Measurements from ENCODE around the gene DGLUCY.
"Not testable (repeated sequence)": the region's sequence is repeated elsewhere in the genome, so short reads cannot be mapped to it uniquely, and the experiment has no call there.

Gene DGLUCY

DNA sequence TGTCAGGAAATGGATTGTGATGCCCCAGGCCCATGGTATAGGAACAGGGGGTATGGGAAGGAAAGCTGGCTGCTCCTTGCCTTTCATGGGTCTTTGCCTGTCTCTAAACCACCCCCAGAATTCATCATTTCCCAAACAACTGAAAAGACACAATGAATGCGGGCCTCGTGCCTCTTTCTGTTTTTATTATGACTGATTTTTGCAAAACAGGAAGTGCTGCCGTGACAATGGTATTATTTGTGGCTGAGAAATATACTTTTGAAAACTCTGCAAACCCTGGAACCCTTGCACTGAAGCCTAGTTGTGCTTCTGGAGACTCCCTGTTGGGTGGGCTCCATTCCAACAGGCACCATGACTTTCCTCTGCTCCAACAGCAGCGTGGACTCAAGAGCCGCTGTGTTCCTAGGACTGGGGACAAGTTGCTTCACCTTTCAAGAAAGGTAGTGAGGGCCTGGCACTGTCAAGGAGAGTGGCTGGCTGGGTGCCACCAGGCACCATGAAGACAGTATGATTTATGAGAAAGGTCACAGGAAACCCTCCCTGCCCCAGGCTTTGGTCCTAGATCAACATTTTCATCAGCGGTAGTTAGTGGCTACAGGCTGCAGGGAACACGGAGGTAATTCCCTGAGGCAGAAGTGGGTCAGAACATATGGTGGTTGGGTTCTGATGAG is 4.8 kb upstream of the DGLUCY start:
- no peak for FAIRE-seq

DNA sequence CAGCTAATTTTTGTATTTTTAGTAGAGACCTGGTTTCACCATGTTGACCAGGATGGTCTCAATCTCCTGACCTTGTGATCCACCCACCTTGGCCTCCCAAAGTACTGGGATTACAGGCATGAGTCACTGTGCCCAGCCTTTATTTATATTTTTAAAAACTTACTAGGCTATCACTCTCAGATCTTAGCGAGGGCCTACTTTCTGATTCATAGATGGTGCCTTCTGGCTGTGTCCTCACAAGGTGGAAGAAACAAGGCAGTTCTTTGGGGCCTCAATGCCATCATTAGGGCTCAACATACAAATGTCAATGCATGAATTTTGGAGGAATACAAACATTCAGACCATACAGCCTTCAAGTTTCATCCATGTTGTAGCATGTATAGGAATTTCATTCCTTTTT is 2.4 kb upstream of the DGLUCY start:
- no peak for FAIRE-seq

DNA sequence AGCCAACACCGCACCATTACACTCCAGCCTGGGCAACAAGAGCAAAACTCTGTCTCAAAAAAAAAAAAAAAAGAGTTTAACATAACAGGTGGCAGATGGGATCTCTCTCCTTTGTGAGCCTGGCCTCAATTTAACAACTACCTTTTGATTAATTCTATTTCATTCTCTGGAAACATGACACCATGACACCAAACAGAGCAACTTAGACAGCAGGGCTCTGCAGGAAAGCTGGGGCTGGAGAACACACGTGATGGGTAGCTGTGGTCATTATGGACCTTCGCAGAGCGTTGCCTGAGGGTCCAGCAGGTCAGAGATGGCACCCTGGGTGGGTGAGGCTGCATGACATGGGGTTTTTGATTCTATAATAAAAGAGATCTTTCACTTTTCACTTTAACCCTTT is 1.7 kb upstream of the DGLUCY start:
- FAIRE-seq, result no peak

DNA sequence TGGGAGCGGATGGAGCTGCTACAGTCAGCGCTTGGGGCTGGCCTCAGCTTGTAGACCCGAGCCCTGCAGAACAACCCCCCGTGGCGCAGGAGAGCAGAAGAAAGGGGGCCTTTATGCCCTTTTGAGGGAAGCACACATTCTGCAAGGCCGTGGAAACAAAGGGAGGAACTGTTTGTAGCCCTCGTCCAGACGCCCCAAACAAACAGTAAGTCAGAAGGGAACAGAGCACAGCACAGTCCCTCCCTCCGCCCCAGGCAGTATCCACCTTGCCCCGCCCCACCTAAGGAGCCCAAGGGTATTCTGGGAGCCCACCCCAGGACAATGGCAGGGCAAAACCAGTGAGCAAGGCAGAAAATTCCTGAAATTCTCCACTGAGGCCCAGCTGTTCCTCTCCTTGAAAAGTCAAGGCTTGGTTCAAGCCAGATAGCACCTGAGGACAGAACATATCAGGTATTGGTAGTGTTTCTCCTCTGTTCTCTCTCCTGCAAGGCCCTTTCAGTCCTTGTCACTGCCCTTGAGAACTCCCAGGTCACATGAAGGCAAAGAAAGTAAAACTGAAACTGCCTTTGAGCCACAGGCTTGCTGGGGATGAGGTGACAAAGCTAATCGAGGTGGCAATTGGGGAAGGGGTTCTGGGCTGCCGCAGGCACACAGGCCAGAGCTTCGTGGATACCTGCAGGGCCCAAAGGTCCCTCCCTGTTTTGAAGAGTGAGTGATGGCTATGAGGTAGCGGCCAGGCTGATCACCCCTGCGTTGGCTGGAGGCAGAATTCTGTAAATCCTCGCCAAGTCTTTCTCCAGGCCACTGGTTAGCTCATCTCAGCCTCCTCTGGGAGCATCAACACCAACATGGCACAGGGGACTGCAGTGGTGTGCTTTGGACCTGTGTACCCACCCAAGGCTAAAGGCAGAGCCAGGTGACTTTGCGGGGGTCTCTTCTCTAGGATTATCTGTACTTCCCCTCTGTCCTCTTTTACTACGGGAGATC is 499 bp downstream of the DGLUCY start:
- FAIRE-seq, result no peak

DNA sequence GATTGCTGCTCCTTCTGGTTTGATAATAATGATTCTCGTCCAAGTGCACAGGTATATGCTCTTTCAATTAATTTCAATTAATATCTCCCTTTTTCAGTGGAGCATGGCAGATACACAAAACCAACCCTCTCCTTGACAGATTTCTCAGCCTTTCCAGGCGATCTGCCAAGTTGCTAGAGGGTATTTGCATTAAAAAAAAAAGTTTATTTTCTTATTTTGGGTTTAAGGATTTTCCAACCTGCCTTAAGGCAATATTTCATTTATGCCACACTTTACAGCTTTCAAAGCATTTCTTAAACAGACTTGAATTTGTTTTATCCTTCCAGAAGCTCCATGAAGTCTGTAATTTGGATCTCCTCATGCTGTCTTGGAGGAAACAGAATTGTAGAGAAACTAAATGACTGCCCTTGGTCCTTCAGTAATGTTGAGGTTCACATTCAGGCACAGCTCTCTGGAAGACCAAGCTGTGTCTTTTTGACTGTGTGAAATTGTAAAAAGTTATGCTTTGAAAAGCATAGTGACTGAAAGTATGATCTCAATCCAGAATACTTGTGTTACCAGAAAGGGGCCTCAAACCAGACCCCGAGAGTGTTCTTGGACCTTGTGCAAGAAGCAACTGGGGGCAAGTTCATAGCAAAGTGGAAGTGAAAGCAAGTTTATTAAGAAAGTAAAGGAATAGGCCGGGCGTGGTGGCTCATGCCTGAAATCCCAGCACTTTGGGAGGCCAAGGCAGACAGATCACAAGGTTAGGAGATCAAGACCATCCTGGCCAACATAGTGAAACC is 2.3 kb downstream of the DGLUCY start:
- no peak for FAIRE-seq

DNA sequence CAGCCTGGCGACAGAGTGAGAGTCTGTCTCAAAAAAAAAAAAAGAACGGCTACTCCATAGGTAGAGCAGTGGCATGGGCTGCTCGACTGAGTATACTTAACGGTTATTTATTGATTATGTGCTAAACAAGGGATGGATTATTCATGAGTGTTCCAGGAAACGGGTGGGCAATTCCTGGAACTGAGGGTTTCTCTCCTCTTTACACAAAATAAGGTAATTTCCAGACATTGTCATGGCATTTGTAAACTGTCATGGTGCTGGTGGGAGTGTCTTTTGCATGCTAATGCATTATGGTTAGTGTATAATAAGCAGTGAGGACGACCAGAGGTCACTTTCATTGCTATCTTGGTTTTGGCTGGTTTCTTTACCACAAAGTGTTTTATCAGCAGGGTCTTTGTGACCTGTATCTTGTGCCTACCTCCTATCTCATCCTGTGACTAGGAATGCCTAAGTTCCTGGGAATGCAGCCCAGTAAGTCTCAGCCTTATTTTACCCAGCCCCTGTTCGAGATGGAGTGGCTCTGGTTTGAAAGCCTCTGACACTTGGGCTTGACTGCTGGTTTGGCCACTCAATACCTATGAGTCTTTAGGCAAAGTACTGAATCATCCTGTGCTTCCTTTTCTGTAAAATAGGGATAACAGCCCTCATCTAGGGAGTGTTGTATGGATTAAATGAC is 3.2 kb downstream of the DGLUCY start:
- FAIRE-seq, result no peak

DNA sequence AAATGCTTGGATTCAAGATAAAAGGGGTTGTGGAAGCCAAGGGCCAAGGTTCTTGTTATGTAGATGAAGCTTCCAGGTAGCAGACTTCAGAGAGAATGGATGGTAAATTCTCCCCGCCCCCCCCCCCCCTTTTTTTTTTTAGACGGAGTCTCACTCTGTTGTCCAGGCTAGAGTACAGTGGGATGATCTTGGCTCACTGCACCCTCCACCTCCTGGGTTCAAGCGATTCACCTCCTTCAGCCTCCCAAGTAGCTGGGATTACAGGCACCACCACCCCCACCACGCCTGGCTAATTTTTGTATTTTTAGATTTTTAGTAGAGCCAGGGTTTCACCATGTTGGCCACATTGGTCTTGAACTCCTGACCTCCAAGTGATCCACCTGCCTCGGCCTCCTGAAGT is 4.1 kb downstream of the DGLUCY start:
- FAIRE-seq, result no peak

DNA sequence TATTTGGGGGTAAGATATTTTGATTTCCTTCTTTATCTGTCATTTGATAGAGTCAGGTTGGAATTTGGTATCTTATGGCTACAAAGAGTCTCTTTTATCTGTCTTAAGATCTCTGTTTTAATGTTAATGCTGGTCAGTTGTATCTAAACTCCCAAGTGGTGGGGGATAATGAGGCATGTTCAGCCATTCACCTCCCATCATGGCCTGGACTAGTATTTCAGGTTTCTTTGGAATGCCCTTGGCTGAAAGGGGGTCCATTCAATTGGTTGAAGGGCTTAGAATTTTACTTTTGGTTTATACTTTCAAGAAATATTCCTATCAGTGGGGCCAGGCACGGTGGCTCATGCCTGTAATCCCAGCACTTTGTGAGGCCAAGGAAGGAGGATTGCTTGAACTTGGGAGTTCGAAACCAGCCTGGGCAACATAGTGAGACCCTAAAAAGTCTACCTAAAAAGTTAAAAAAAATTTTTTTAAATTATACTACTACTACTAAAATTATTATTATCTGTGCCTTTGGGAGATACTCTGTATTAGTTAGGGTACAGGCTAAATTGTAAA is 4.7 kb downstream of the DGLUCY start:
- no peak for FAIRE-seq

DNA sequence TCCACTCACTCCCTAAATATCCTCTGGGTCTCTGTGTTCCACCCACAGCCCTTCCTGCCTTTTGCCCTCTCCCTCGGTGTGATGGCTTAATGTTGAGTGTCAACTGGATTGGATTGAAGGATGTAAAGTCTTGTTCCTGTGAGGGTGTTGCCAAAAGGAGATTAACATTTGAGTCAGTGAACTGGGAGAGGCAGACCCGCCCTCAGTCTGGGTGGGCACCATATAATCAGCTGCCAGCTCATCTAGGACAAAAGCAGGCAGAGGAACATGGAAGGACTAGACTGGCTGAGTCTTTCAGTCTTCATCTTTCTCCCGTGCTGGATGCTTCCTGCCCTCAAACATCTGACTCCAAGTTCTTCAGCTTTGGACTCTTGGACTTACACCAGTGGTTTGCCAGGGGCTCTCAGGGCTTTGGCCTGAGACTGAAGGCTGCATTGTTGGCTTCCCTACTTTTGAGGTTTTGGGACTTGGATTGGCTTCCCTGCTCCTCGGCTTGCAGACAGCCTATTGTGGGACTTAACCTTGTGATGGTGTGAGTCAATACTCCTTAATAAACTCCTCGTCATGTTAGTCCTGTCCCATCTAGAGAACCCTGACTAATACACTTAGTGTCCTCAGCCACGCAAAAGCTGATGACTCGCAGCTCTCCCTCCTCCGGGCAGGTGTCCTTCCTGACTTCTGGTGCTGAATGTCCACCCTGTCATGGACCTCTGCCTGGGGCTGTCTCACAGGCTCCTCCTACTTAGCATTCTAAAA is 5.9 kb downstream of the DGLUCY start:
- FAIRE-seq, result no peak

DNA sequence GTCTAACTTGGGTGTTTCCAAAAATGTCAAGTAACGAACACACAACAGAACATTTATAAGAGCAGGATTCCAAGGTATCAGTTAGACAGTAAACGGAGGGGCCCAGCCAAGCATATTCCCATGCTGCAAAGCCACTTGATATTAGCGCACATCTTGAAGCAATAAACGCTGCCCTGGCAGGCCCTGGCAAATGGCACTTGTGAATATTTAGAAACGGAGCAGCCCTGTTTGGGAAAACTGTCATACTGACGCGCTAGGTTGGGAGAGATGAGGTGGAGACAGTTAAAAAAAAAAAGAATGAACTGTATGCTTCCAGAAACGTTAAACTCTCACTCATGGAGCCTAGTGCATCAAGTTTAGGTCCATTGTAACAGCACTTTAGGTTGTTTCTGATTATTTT is 9.3 kb downstream of the DGLUCY start:
- FAIRE-seq, result no peak

DNA sequence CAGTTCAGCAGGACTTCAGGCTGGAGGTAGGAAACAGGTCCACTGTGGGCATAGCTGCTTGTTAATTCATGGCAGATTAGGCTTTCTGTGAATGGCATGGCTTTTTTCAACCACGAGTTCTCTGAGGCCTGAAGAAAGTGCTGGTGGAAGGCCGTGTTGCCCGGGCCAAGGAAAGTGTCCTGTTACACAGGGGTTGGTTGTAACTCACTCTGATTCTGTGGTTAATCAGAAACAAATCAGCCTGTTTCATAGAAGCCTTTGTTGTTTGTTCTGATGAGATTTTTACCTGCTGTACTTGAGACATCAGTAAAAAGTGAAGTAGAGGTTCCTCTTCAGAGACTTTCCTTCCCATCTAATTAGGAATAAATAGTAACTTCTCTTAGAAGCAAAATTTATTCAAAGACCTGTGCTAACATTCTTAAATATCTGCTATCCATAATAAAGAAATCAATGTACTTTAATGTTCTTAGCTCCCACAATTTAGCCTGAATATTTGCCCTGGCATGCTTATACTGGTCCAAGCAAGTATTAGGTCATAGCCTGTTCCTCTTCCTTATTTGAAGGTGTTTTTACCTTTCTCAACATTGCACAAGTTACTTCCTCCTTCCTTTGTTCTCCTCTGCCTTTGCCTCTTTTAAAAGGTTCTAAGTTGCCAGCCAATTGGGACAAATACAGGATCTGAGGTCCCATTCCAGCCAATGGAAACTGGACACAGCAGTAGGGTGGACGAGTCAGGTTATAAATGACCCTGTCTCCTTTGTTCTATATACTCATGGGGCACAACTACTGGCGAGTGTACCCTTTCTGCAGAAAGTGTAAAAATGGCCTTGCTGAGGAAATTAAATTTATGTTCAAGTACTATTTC is 10.8 kb downstream of the DGLUCY start:
- not testable (repeated sequence) for FAIRE-seq

DNA sequence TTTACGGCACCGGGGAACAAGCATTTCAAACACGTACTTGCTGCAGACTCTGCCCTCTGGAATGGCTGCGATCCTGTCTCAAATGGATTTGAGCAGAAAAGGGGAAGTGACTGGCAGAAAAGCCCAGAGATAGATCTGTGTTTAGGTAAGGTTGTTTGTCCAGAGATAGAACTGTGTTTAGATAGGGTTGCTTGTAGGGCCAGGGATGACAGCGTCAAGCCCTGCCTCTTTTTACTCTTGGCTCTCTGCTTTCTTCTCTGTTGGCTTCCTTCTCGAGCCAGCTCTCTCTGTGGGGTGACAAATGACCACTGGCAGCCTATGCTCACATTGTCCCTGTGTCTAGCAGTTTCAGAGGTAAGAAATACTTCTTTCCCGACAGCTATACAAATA is 11.4 kb downstream of the DGLUCY start:
- no peak for FAIRE-seq

DNA sequence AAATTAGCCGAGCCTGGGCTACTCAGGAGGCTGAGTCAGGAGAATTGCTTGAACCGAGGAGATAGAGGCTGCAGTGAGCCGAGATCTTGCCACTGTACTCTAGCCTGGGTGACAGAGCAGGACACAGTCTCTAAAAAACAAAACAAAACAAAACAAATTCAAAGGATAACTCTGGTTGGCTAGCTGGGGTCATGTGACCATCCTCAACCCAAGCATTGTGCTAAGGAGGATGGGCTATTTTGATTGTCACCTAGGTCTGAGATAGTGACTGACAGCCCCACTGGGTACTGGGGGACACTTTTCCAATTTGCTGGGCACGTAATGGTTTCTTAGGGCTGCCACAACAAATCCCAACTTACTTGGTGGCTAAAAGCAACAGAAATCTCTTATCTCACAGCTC is 11.9 kb downstream of the DGLUCY start:
- no peak for FAIRE-seq

DNA sequence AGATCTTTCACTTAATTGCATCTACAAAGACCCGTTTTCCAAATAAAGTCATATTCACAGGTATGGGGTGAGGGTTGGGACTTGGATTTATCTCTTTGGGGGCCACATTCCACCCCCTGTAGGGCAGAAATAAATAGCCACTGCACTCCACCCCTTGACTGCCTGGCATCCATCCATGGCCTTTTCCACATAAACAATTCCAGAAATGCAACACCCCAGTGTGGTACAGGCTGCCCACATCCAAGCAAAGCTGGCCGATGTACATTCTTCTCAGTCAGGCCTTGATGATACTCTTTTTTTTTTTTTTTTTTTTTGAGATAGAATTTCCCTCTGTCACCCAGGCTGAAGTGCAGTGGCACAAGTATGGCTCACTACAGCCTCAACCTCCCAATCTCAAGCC is 12.9 kb downstream of the DGLUCY start:
- no peak for FAIRE-seq

DNA sequence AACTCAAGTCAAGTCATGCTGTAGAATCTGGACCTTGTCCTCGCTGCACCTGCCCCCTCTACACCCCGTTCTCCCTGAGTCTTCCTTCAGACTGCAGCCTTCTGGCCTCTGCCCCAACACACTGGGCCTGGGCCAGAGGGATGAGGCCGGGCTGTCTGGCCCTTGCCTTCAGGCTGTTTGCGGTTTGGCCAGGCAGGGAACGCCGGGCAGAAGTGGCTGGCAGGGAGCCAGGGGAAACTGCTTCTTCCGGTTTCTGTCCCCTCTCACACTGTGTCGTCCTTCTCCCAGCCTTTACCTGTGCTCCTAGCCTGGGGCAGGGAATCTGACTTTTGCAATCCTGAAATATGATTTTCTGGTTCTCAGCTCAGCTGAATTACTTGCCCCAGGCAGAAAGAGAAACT is 13.5 kb downstream of the DGLUCY start:
- FAIRE-seq, result no peak

DNA sequence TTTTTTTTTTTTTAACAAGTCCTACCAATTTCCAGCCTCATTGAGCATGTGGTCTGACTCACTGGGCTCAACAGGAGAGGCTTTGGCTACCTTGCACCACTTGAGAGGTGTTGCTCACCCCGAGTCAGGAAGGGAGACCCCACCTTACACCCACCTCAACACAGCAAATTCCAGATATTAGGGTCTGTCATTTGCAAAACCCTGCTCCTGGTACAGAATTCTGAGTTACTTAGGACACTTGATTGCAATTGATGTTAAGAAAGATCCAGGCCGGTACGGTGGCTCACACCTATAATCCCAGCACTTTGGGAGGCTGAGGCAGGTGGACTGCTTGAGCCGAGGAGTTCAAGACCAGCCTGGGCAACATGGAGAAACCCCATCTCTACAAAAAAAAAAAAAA is 14.1 kb downstream of the DGLUCY start:
- FAIRE-seq, result no peak

DNA sequence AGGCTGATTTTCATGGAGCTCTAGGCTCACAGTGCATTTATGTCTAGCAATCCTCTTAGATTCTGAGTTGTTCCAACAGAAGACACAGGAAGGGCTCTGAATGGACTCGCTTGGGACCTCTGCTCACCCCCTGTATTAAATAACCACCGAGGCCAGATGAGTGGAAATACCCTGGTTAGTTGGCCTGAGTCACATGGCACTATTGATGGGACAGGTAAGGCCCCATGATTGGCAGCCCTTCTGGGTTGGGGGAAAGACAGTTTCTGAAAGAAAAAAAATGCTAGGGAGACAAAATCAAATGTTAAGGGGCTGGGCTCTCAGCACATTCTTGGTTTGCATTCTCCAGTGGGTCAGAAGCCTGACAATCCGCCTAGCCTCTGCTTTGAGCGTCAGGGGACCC is 14.8 kb downstream of the DGLUCY start:
- FAIRE-seq, result no peak

DNA sequence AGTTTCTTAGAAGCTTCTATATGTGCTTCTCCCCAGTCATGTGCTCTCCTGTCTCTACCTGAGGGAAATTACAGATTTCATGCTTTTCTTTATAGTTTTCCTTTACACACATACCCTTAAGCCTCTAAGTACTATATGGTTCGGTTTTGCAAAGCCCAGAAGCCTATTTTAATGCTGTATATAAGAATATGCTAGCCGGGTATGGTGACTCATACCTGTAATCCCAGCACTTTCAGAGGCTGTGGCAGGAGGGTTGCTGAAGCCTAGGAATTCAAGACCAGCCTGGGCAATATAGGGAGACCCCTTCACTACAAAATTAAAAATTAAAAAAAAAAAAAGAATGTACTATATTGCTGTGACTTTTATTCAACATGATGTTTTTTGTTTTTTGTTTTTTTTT is 15.4 kb downstream of the DGLUCY start:
- FAIRE-seq, result no peak

DNA sequence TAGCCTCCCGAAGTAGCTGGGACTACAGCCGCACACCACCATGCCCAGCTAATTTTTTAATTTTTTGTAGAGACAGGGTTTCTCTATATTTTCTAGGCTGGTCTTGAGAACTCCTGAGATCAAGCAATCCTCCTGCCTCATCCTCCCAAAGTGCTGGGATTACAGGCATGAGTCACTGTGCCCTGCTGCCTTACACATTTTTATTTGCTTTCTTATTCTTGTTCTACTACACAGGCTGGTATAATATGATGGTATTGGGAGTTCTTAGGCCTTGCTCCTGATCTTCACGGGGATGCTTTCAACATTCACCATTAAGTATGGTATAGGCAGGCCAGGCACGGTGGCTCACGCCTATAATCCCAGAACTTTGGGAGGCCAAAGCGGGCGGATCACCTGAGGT is 21.2 kb downstream of the DGLUCY start:
- FAIRE-seq, result no peak

DNA sequence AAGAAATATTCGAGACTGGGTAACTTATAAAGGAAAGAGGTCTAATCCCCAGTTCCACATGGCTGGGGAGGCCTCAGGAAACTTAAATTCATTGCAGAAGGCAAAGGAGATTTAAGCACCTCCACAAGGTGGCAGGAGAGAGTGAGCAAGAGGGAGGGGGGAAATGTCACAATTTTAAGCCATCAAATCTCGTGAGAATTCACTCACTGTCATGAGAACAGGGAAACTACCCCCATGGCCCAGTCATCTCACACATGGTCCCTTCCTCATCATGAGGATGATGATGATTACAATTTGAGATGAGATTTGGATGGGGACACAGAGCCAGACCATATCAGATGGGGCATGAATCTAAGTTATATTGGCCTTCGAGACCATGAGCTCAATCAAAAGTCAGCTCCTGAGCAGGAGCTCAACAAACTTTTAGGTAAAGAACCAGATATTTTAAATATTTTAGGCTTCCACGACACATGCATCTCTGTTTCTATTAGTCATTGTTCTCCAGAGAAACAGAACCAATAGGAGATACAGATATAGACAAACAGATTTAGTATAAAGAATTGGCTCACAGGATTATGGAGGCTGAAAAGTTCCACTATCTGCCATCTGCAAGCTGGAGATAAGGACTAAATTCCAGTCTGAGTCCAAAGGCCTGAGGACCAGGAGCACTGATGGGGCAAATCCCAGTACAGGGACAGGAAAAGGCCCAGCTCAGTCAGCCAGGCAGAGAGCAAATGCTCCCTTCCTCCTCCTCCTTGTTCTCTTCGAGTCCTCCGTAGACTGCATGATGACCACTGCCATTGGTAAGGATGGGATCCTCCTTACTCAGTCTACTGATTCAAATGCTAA is 24.9 kb downstream of the DGLUCY start:
- FAIRE-seq, result no peak
